NCI-H2227 treated with DMSO at 0.1 percent for 48 hours (cell line): Measurements from ENCODE around the gene TFRC.
"Not testable (repeated sequence)": the region's sequence is repeated elsewhere in the genome, so short reads cannot be mapped to it uniquely, and the experiment has no call there.

ENCODE experiments used
- DNase-seq: peaks from one replicate; lab custom pipeline; 2025; lab: John Stamatoyannopoulos, UW

The TFRC gene

DNA sequence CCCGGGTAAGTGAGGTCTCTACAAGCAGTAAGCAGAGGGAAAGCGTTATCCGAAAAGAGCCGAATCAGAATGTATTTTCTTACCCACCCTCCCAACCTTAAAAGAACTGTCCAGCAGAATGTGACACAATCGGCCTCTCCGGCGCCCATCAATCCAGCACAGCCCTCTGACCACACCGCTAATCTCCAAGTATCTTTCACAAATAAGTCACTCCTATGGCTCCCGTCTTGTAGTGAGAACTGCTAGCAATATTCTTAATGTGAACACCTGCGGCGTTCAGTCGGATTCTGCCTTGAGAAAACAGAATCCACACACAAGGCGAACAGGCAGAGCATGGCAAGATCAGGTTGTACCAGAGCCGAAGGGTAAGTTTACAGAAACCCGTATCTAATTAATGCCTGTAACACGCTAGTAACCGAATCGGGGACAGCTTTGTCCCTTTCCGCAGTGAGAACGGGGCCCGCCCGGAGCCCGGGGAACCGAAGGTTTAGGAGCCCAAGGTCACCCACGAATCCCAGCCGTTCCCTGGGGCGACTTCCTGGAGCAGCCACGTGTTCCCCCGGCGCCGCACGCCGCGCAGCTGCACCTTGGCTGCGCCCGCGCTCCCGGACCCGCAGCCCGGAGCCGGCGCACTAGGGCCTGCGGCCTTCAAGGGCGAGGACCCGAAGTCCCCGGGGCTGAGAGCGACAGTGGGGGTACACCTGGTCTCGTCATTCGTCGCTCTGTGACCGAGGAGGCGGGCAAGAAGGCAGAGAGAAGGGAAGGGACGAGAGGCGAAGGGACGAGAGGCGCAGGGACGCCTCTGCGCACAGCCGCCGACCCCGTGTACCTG is 672 bp downstream of the TFRC start:
- peak; percentile 59 for DNase-seq

GRCh38 chr3:196080101-196080846 is 1.6 kb downstream of the TFRC start:
- not testable (repeated sequence) for DNase-seq

DNA sequence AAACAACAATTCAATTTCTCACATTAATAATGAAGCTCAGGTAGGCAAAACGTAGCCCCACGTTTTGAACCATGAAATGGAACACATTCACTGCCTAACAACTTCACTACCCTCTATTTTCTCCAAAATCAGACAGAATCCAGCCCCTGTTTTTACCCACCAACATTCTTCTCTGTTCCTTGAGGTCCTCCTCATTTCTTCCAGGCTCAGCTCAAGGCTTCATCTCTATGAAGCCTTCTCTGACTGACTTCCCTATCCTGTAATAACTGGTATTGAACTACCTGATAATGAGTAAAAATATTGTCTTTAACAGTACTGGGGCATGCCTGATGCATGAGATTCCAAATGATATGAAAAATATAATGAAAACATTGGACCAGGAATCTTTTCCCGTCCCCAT is 2.2 kb downstream of the TFRC start:
- no peak for DNase-seq

GRCh38 chr3:196075013-196075412 is 6.9 kb downstream of the TFRC start:
- no peak for DNase-seq

DNA sequence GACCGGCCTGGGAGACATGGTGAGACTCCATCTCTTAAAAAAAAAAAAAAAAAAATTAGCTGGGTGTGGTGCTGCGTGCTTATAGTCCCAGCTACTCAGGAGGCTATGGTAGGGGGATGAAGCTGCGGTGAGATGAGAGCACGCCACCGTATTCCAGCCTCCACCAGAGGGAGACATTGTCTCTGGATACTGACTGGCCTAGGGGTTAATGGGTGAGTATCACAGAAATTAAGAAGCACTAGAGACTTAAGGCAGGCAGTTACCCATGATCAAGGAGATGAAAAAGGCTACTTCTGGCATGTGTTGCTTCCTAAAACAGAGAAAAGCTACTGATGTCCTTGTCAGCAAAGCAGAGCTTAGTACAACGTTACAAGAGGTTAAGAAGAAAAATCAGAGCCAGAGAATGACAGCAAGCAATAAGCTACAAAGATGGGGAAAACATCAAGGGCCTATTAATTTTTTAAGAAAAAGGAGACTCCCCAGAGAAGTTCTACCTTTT is 8.6 kb downstream of the TFRC start:
- peak; percentile 52 for DNase-seq

- DNase-seq = no peak
Observed at GRCh38 chr3:196072313-196072712, 9.6 kb downstream of the TFRC start.

- not testable (repeated sequence) for DNase-seq
Observed at GRCh38 chr3:196068812-196069211, 13.1 kb downstream of the TFRC start.

- no peak for DNase-seq
Observed at GRCh38 chr3:196067439-196067838, 14.5 kb downstream of the TFRC start.

DNA sequence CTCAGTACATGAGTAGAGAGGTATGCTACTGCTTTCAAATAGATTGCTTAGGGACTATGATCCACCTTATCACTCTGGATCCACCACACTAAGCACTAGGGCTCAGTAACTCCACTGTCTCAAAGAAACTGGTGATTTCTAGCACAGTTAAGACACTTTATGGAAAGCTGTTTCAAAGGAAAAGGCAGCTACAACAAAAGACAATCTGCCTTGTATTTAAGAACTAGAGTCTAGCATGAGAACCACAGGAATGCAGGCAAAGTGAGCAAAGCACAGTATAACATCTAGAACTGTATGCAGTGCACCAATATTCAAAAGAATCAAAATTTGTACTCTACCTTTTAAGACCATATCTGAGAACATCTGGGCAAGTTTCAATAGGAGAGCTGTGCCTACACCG is 17.9 kb downstream of the TFRC start:
- DNase-seq = no peak

- no peak for DNase-seq
Observed at GRCh38 chr3:196063456-196063855, 18.4 kb downstream of the TFRC start.

DNA sequence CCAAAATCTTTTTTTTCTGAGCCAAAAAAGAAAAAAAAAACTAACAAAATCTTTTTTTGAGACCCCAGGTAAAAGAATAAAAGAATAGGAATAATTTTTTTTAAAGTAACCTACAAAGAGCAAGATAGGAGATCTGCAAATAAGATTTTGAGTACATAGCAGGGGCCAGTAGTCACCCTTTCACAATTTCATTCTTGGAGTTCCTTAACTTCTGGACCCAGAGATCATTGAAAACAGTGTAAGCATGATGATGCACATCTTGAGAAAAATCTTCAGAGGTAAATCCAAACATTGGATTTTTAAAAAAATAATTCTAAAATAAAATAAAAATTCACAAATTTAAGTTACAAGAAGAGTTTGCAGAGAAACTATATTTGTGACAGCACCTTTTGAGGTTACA is 18.8 kb downstream of the TFRC start:
- no peak for DNase-seq

DNA sequence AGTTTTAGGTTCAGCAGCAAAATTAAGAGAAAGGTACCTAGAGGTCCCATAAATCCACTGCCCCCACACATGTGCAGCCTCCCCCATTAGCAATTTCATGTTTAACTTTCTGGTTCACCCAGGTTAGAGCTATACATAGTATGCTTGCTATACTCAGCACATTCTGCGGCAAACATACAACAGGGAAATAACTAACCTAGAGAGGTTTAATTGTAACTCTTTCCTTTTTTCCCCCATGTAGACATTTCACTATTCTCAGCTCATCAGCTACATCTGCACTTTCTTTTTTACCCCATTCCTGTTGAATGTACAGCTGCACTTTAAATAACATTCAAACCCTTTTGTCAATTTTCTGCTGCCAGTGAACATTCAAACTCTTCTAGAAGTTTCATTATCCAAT is 21.1 kb downstream of the TFRC start:
- no peak for DNase-seq

GRCh38 chr3:196057760-196058331 is 24.0 kb downstream of the TFRC start:
- DNase-seq = no peak

DNA sequence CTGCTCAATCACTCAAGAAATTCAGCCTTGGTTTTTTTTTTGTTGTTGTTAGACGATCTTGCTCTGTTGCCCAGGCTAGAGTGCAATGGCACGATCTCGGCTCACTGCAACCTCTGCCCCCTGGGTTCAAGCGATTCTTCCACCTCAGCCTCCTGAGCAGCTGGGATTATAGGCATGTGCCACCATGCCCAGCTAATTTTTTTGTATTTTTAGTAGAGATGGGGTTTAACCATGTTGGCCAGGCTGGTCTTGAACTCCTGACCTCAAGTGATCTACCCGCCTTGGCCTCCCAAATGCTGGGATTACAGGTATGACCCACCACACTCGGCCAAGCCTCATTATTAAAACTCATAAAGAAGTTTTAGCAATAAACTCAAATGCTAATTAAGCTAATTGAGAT is 25.5 kb downstream of the TFRC start:
- not testable (repeated sequence) for DNase-seq

DNA sequence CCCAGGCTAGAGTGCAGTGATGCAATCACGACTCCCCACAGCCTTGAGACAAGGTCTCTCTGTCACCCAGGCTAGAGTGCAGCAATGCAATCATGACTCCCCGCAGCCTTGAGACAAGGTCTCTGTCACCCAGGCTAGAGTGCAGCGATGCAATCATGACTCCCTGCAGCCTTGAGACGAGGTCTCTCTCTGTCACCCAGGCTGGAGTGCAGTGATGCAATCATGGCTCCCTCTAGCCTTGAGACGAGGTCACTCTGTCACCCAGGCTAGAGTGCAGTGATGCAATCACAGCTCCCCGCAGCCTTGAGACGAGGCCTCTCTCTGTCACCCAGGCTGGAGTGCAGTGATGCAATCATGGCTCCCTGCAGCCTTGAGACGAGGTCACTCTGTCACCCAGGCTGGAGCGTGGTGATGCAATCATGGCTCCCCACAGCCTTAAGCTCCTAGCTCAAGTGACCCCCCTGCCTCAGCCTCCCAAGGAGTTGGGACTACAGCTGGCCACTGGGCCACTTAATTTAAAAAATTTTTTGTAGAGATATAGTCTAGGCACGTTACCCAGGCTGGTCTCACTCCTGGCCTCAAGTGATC is 26.1 kb downstream of the TFRC start:
- no peak for DNase-seq

GRCh38 chr3:196055240-196055639 is 26.6 kb downstream of the TFRC start:
- DNase-seq = no peak

DNA sequence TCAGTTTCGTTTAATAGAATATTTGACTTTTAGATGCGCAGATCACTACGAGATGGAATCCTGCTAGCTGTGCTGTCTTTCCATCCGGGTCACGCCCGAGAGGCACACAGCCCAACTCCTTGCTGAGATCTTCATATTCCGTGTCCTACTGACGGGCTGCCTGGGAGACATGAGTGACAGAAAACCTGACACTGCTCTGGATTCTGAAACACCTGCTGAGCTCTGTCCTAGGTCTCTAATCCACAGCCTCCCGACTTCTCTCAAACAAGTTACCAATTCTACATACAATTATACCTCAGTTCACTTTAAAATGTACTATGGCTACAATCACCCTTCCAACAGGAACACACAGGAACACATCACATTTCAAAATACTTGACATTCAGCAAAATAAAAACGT is 27.2 kb downstream of the TFRC start:
- no peak for DNase-seq

GRCh38 chr3:196053487-196053886 is 28.4 kb downstream of the TFRC start:
- DNase-seq = no peak

- no peak for DNase-seq
Observed at GRCh38 chr3:196051282-196052076, 30.4 kb downstream of the TFRC start.

GRCh38 chr3:196050597-196050996 is 31.3 kb downstream of the TFRC start:
- DNase-seq = no peak

- DNase-seq = no peak
Observed at GRCh38 chr3:196049653-196050052, 32.2 kb downstream of the TFRC start.
